GM12872 (cell line): Measurements from ENCODE around the gene HS6ST2.

Experiments used
- CTCF ChIP-seq: IDR thresholded peaks from 3 replicates; pipeline ENCODE4 v1.5.1; 2011; ENCODE audit warnings: low read depth, mild to moderate bottlenecking, low read length, moderate library complexity; ENCODE audit not compliant: insufficient read depth

Gene HS6ST2

GRCh38 chrX:132592880-132593279 is 365.5 kb downstream of the HS6ST2 start:
- TF ChIP-seq CTCF: peak; percentile 54

GRCh38 chrX:132591719-132592275 is 366.6 kb downstream of the HS6ST2 start:
- TF ChIP-seq CTCF: no peak

- no peak for TF ChIP-seq CTCF
Observed at GRCh38 chrX:132590350-132591026, 367.9 kb downstream of the HS6ST2 start.

GRCh38 chrX:132584936-132585335 is 373.5 kb downstream of the HS6ST2 start:
- no peak for TF ChIP-seq CTCF

GRCh38 chrX:132576939-132577338 is 381.5 kb downstream of the HS6ST2 start:
- no peak for TF ChIP-seq CTCF
